Measurements from ENCODE around the gene UBR4. TPM values are rescaled to one million over a fixed set of nuclear protein-coding genes. Genes with fewer than 3 reads are reported as not detected.

The UBR4 gene
- polyA plus RNA-seq, 2 of the 4 experiments (the other 2 are of a cell fraction), result 55.8 to 74.3 TPM

- Histone ChIP-seq H3K4me3 (no peak overlapping the region), H3K27ac (no peak overlapping the region), H3K4me1 (no peaks in the 10 kb centered on the region), H3K9me3 (no peaks in the 10 kb centered on the region), H3K4me2 (no peak overlapping the region)
- ChIA-PET CTCF (interaction anchor here (1.1 to 1.2 kb wide), 2 partner anchors 11 to 18 kb away, joined by 3 read pairs; no protein-coding TSS in a partner anchor), POLR2A (no interaction called here)
- FAIRE-seq (no peak), DNase-seq (ENCODE audit: low read depth in 1 of 2, low spot score in 1 of 2) (no peak), ATAC-seq (no peak)
- no peak for TF ChIP-seq BCL3 (IDR thresholded peaks at IDR 0.05)
- WGBS (ENCODE audit: missing lambda C conversion rate), result 67% methylated on average over 6 of the region's 6 CpGs
These were observed 19.8 kb upstream of the UBR4 start for GRCh38 chr1:19229828-19230325.

GRCh38 chr1:19229229-19229628 lies 19.2 kb upstream of the UBR4 start:
- CTCF ChIA-PET, result interaction anchor here (1.2 kb wide), 1 partner anchor 12 kb away, joined by 3 read pairs; no protein-coding TSS in a partner anchor
- no peak for FAIRE-seq

GRCh38 chr1:19222979-19223824 lies 13.1 kb upstream of the UBR4 start:
- POLR2A ChIA-PET, result no interaction called here

More at GRCh38 chr1:19229229-19229628, 19.2 kb upstream of the UBR4 start:
- ATAC-seq (no peak), DNase-seq (ENCODE audit: low read depth in 1 of 2, low spot score in 1 of 2) (no peak)
- WGBS (ENCODE audit: missing lambda C conversion rate), result 86% methylated on average over 3 of the region's 3 CpGs
- Histone ChIP-seq H3K27ac (no peak overlapping the region), H3K4me1 (no peaks in the 10 kb centered on the region), H3K4me3 (no peak overlapping the region), H3K4me2 (no peak overlapping the region), H3K9me3 (no peaks in the 10 kb centered on the region)
- POLR2A ChIA-PET, result no interaction called here
- TF ChIP-seq CBX8 (IDR thresholded peaks at IDR 0.05) (no peak), ZSCAN20 (CRISPR knock-in tag; IDR thresholded peaks at IDR 0.05) (no peak), FOXS1 (CRISPR knock-in tag; IDR thresholded peaks at IDR 0.05) (no peak), KDM5A (IDR thresholded peaks at IDR 0.05) (no peak), ZNF302 (CRISPR knock-in tag; IDR thresholded peaks at IDR 0.05) (no peak), EP300 (IDR thresholded peaks at IDR 0.05) (no peak), HMGXB4 (CRISPR knock-in tag; IDR thresholded peaks at IDR 0.05; ENCODE audit: borderline replicate concordance) (no peak)

More at GRCh38 chr1:19222979-19223824, 13.1 kb upstream of the UBR4 start:
- Histone ChIP-seq H3K9me3 (no peaks in the 10 kb centered on the region), H3K4me3 (no peak overlapping the region), H3K4me2 (no peak overlapping the region), H3K27ac (no peak overlapping the region), H3K4me1 (no peaks in the 10 kb centered on the region)
- no peak for TF ChIP-seq RARB (CRISPR knock-in tag; IDR thresholded peaks at IDR 0.05)
- no peak for TF ChIP-seq ZFP36 (IDR thresholded peaks at IDR 0.05; ENCODE audit: borderline replicate concordance, partially characterized antibody)
- TF ChIP-seq HES2 (IDR thresholded peaks at IDR 0.05), result no peak
- no peak for TF ChIP-seq TP53 (CRISPR knock-in tag; IDR thresholded peaks at IDR 0.05)
- TF ChIP-seq RNF2 (IDR thresholded peaks at IDR 0.05; ENCODE audit: borderline replicate concordance, low read depth), result no peak
- no peak for TF ChIP-seq USF2 (IDR thresholded peaks at IDR 0.05)
- TF ChIP-seq FOSL2 (IDR thresholded peaks at IDR 0.05), result no peak
- TF ChIP-seq FOSL2 (CRISPR knock-in tag; IDR thresholded peaks at IDR 0.05), result no peak
- TF ChIP-seq MAX (IDR thresholded peaks at IDR 0.05), result no peak
- 93% methylated on average over 15 of the region's 15 CpGs for WGBS (ENCODE audit: missing lambda C conversion rate)
- FAIRE-seq, result no peak
- ATAC-seq, result no peak
- DNase-seq (ENCODE audit: low read depth in 1 of 2, low spot score in 1 of 2), result no peak
- CTCF ChIA-PET, result interaction anchor here (1.6 kb wide), 1 partner anchor 18 kb away, joined by 6 read pairs; no protein-coding TSS in a partner anchor
